Brain microvascular endothelial cell (primary cell): ENCODE data around the gene CDH7.

Experiments used
- DNase-seq: peaks from one replicate; pipeline ENCODE4 v3.0.0-alpha.2; 2020
- H3K27ac ChIP-seq: fragments of 250-450 bp; sonication (Bioruptor Pico); 2 replicates; pipeline ENCODE4 v1.5.1; 2020; ENCODE audit warnings: mild to moderate bottlenecking, moderate library complexity
- H3K27me3 ChIP-seq: fragments of 250-450 bp; sonication (Bioruptor Pico); replicated peaks from 2 replicates; pipeline ENCODE4 v1.5.1; 2020; ENCODE audit warnings: mild to moderate bottlenecking
- H3K36me3 ChIP-seq: fragments of 250-450 bp; sonication (Bioruptor Pico); replicated peaks from 2 replicates; pipeline ENCODE4 v1.5.1; 2020; ENCODE audit warnings: mild to moderate bottlenecking
- H3K4me3 ChIP-seq: 2 replicates; pipeline ENCODE4 v1.5.1; 2011; ENCODE audit warnings: low read depth, mild to moderate bottlenecking, control low read depth, low read length, moderate library complexity
- in situ Hi-C: cut with HindIII; loops from 2 replicates; pipeline ENCODE4 v1.10.0; 2017; ENCODE audit warnings: low sequenced_read_pairs, low pct_ligation_motif_present
- TF ChIP-seq, protein P1 (sequence below): IDR thresholded peaks from 2 replicates; pipeline ENCODE4 v1.5.1; 2011; ENCODE audit warnings: low read depth, mild to moderate bottlenecking, moderate library complexity, low read length, control low read depth, inconsistent platforms; ENCODE audit errors: missing control alignments

Gene CDH7

GRCh38 chr18:65938592-65939372, 188.0 kb downstream of the CDH7 start:
- no peaks in the 10 kb centered on the region for H3K36me3 ChIP-seq
- peak; percentile 2 for DNase-seq
- no peak overlapping the region for H3K4me3 ChIP-seq
- H3K27ac ChIP-seq = no peak overlapping the region
- in situ Hi-C loops = no loop called here
- H3K27me3 ChIP-seq = no peaks in the 10 kb centered on the region
- TF ChIP-seq, protein P1, sequence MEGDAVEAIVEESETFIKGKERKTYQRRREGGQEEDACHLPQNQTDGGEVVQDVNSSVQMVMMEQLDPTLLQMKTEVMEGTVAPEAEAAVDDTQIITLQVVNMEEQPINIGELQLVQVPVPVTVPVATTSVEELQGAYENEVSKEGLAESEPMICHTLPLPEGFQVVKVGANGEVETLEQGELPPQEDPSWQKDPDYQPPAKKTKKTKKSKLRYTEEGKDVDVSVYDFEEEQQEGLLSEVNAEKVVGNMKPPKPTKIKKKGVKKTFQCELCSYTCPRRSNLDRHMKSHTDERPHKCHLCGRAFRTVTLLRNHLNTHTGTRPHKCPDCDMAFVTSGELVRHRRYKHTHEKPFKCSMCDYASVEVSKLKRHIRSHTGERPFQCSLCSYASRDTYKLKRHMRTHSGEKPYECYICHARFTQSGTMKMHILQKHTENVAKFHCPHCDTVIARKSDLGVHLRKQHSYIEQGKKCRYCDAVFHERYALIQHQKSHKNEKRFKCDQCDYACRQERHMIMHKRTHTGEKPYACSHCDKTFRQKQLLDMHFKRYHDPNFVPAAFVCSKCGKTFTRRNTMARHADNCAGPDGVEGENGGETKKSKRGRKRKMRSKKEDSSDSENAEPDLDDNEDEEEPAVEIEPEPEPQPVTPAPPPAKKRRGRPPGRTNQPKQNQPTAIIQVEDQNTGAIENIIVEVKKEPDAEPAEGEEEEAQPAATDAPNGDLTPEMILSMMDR = peak; percentile 64
